A549 (cell line): ENCODE data around the gene CLTCL1.

Source experiments
- BHLHE40 ChIP-seq: IDR thresholded peaks from 2 replicates; pipeline ENCODE4 v1.6.1; 2012; ENCODE audit warnings: low read depth, low read length, inconsistent platforms
- CBX2 ChIP-seq: fragments of 200-600 bp; sonication (generic); IDR thresholded peaks from 2 replicates; pipeline ENCODE4 v1.6.1; 2016; ENCODE audit warnings: low read depth, mild to moderate bottlenecking, borderline replicate concordance
- CHD4 ChIP-seq: fragments of 200-600 bp; sonication (generic); IDR thresholded peaks from 2 replicates; pipeline ENCODE4 v1.6.1; 2016; ENCODE audit warnings: antibody characterized with exemption, mild to moderate bottlenecking, borderline replicate concordance
- CTCF ChIP-seq: fragments of >200 bp; sonication (Bioruptor Twin); formaldehyde crosslinking; IDR thresholded peaks from 3 replicates; pipeline ENCODE4 v1.5.1; 2016
- EP300 ChIP-seq, 2 experiments: fragments of >200 bp; sonication (Bioruptor Twin); formaldehyde crosslinking; IDR thresholded peaks; 2 replicates in 1 of 2; 3 replicates in 1 of 2; pipeline ENCODE4 v1.6.1; 2016 to 2017
- FOSB ChIP-seq: fragments of 250-450 bp; sonication (Bioruptor Pico); IDR thresholded peaks from 2 replicates; pipeline ENCODE4 v1.5.0; 2020; ENCODE audit warnings: mild to moderate bottlenecking, moderate library complexity
- MAX ChIP-seq: IDR thresholded peaks from 2 replicates; pipeline ENCODE4 v1.6.1; 2012
- POLR2A ChIP-seq: IDR thresholded peaks from 2 replicates; pipeline ENCODE4 v1.6.1; 2012; ENCODE audit warnings: mild to moderate bottlenecking, low read length
- RAD21 ChIP-seq, 2 experiments: fragments of >200 bp in 1 of 2; sonication (Bioruptor Twin) in 1 of 2; formaldehyde crosslinking in 1 of 2; IDR thresholded peaks in 1 of 2; conservative IDR thresholded peaks in 1 of 2; 2 replicates in 1 of 2; 3 replicates in 1 of 2; pipeline ENCODE4 v1.6.1; 2012 to 2018; ENCODE audit warnings: inconsistent platforms in 1 of 2
- USF2 ChIP-seq: fragments of 450-650 bp; IDR thresholded peaks from 2 replicates; pipeline ENCODE4 v1.6.1; 2014; ENCODE audit warnings: antibody characterized with exemption
- ZNF302 ChIP-seq: fragments of 250-450 bp; sonication (Bioruptor Pico); IDR thresholded peaks from 2 replicates; pipeline ENCODE4 v1.9.0; 2021; ENCODE audit warnings: inconsistent platforms, mild to moderate bottlenecking, moderate library complexity

GRCh38 chr22:19319281-19319680, 27.8 kb upstream of the CLTCL1 start:
- TF ChIP-seq CTCF (no peak), BHLHE40 (no peak), ZNF302 (CRISPR knock-in tag) (no peak), POLR2A (no peak), CBX2 (no peak), MAX (no peak), CHD4 (no peak), RAD21 (conservative IDR thresholded peaks at IDR 0.05 in 1 of 2, IDR thresholded peaks at IDR 0.05 in 1 of 2) (no peak), USF2 (no peak), EP300 (IDR thresholded peaks at IDR 0.05) (no peak), FOSB (no peak)
